Vagina (tissue), 2 donors: ENCODE data around the gene SLC16A13.

ENCODE experiments used
- POLR2A ChIP-seq, 2 donors: fragments of 450-650 bp; IDR thresholded peaks; one replicate each; pipeline ENCODE4 v1.6.1; 2017; ENCODE audit warnings: antibody characterized with exemption in 2 of 2, mild to moderate bottlenecking in 2 of 2, moderate library complexity in 2 of 2
- POLR2AphosphoS5 ChIP-seq, 2 donors: sonication (generic); formaldehyde crosslinking; IDR thresholded peaks; one replicate each; pipeline ENCODE4 v1.9.0; 2017; ENCODE audit warnings: antibody characterized with exemption in 2 of 2, mild to moderate bottlenecking in 2 of 2, low read depth in 1 of 2; ENCODE audit not compliant: insufficient read depth in 1 of 2
- TF ChIP-seq, protein P1 (sequence below), 3 experiments: fragments of 450-650 bp in 2 of 3; fragments of 200-600 bp in 1 of 3; sonication (generic) in 1 of 3; IDR thresholded peaks; one replicate each; pipeline ENCODE4 v1.5.1; 2017 to 2019; ENCODE audit warnings: antibody characterized with exemption in 3 of 3, mild to moderate bottlenecking in 2 of 3, moderate library complexity in 2 of 3

DNA sequence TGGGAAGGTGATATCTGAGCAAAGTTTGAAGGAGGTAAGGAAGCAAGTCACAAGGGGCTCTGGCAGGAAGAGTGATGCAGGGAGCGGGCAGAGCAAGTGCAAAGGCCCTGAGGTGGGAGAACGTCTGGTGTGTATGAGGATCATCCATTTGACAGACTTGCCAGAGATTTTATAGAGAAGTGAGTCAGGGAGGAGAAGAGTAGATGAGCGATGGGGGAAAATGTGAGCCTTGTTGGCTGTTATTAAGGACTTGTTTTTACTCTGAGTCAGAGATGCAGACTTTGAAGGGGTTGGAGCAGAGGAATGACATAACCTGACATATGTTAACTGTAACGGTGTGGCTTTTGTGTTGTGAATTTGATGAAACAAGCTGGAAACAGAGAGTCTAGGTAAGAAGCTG is 47.8 kb downstream of the SLC16A13 start:
- TF ChIP-seq POLR2A (IDR thresholded peaks at IDR 0.05) (no peak), POLR2AphosphoS5 (IDR thresholded peaks at IDR 0.05; ENCODE audit: insufficient read depth in 1 of 2, low read depth in 1 of 2) (no peak)
- TF ChIP-seq, protein P1, sequence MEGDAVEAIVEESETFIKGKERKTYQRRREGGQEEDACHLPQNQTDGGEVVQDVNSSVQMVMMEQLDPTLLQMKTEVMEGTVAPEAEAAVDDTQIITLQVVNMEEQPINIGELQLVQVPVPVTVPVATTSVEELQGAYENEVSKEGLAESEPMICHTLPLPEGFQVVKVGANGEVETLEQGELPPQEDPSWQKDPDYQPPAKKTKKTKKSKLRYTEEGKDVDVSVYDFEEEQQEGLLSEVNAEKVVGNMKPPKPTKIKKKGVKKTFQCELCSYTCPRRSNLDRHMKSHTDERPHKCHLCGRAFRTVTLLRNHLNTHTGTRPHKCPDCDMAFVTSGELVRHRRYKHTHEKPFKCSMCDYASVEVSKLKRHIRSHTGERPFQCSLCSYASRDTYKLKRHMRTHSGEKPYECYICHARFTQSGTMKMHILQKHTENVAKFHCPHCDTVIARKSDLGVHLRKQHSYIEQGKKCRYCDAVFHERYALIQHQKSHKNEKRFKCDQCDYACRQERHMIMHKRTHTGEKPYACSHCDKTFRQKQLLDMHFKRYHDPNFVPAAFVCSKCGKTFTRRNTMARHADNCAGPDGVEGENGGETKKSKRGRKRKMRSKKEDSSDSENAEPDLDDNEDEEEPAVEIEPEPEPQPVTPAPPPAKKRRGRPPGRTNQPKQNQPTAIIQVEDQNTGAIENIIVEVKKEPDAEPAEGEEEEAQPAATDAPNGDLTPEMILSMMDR (IDR thresholded peaks at IDR 0.05): no peak
